Gastroesophageal sphincter (tissue), 4 donors: ENCODE results near the gene COL18A1. TPM values are rescaled to one million over a fixed set of nuclear protein-coding genes. Genes with fewer than 3 reads are reported as not detected.

ENCODE experiments used
- ATAC-seq: fragments of 150-250 bp; one replicate; pipeline ENCODE4 v1.9.1; 2016; ENCODE audit warnings: mild to moderate bottlenecking, moderate library complexity
- H3K27ac ChIP-seq, 4 donors: fragments of 200-600 bp; sonication (generic) in 3 of 4; 1 replicate in 3 of 4; 2 replicates in 1 of 4; pipeline ENCODE4 v1.5.1; 2016 to 2019
- H3K27me3 ChIP-seq: fragments of 200-600 bp; sonication (generic); one replicate; pipeline ENCODE4 v1.5.1; 2019
- H3K36me3 ChIP-seq, 2 donors: fragments of 200-600 bp; sonication (generic); one replicate each; pipeline ENCODE4 v1.5.1; 2019; ENCODE audit warnings: control low read depth in 1 of 2
- H3K4me1 ChIP-seq, 3 donors: fragments of 200-600 bp; sonication (generic); 1 replicate in 2 of 3; 2 replicates in 1 of 3; pipeline ENCODE4 v1.5.1; 2016 to 2019; ENCODE audit warnings: control low read depth in 2 of 3
- H3K4me3 ChIP-seq, 2 donors: fragments of 200-600 bp; sonication (generic); one replicate each; pipeline ENCODE4 v1.5.1; 2019; ENCODE audit warnings: mild to moderate bottlenecking in 1 of 2, moderate library complexity in 1 of 2
- H3K9me3 ChIP-seq, 3 donors: fragments of 200-600 bp; sonication (generic); one replicate each; pipeline ENCODE4 v1.5.1; 2017 to 2019; ENCODE audit warnings: control low read depth in 2 of 3
- EP300 ChIP-seq: sonication (generic); formaldehyde crosslinking; IDR thresholded peaks from one replicate; pipeline ENCODE4 v1.6.1; 2017; ENCODE audit warnings: antibody characterized with exemption, mild to moderate bottlenecking
- POLR2A ChIP-seq, 2 donors: fragments of 450-650 bp; IDR thresholded peaks; one replicate each; pipeline ENCODE4 v1.6.1; 2017; ENCODE audit warnings: antibody characterized with exemption in 2 of 2, mild to moderate bottlenecking in 2 of 2, moderate library complexity in 1 of 2
- POLR2AphosphoS5 ChIP-seq: sonication (generic); formaldehyde crosslinking; IDR thresholded peaks from one replicate; pipeline ENCODE4 v1.6.1; 2017; ENCODE audit warnings: antibody characterized with exemption
- WGBS, 2 donors: methylation state at CpG; one replicate each; pipeline ENCODE4 v1.1.5; 2018; ENCODE audit warnings: low coverage in 1 of 2; 5-methylcytosine and 5-hydroxymethylcytosine counted together
- total RNA-seq, 4 donors: library from RNA; depleted of rRNA; stranded (reverse); fragments of >200 nt; gene quantifications; one replicate each; pipeline ENCODE4 v1.1.0, GENCODE V29; 2016
- TF ChIP-seq, protein P1 (sequence below), 4 experiments: fragments of 200-600 bp in 2 of 4; fragments of 450-650 bp in 2 of 4; sonication (generic) in 1 of 4; IDR thresholded peaks; one replicate each; pipeline ENCODE4 v1.5.1; 2017 to 2019; ENCODE audit warnings: antibody characterized with exemption in 4 of 4, mild to moderate bottlenecking in 2 of 4, moderate library complexity in 2 of 4

COL18A1 gene
- total RNA-seq, 4 donors from 2014 or later: 69.3 to 116 (median 78.4) TPM

DNA sequence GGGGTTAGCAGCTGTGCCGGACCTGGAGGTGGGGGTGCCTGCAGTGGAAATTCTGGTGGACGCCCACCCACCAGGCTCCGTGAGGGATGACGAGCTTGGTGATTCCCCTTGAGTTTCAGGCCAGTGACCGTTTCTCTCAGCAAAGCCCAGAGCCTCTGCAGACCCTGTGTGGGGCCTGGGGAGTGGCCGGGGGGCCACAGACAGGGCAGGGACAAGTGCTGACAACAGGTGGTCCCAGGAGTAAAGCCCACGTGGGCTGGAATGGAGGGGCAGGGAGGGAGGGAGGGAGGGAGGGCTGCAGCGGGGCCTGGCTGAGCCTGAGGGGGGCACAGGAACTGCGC, 52.8 kb downstream of the COL18A1 start:
- no CpG with 5 or more reads among the region's 9 CpGs for WGBS, 2 donors
- H3K27me3 ChIP-seq: peaks cover 38% of the 10 kb centered on the region
- H3K27ac ChIP-seq: no peak overlapping the region
- H3K4me1 ChIP-seq: peaks cover 0 to 55% (median 12%) of the 10 kb centered on the region in 3 donors
- ATAC-seq: no peak
- no peak for TF ChIP-seq EP300
- TF ChIP-seq, protein P1, sequence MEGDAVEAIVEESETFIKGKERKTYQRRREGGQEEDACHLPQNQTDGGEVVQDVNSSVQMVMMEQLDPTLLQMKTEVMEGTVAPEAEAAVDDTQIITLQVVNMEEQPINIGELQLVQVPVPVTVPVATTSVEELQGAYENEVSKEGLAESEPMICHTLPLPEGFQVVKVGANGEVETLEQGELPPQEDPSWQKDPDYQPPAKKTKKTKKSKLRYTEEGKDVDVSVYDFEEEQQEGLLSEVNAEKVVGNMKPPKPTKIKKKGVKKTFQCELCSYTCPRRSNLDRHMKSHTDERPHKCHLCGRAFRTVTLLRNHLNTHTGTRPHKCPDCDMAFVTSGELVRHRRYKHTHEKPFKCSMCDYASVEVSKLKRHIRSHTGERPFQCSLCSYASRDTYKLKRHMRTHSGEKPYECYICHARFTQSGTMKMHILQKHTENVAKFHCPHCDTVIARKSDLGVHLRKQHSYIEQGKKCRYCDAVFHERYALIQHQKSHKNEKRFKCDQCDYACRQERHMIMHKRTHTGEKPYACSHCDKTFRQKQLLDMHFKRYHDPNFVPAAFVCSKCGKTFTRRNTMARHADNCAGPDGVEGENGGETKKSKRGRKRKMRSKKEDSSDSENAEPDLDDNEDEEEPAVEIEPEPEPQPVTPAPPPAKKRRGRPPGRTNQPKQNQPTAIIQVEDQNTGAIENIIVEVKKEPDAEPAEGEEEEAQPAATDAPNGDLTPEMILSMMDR (IDR thresholded peaks at IDR 0.05): no peak
- TF ChIP-seq POLR2AphosphoS5: no peak
- TF ChIP-seq POLR2A (IDR thresholded peaks at IDR 0.05): no peak
- peak overlapping the region in 1 of 2 donors; percentile 47 for H3K4me3 ChIP-seq
- peaks cover 0 to 16% (median 0%) of the 10 kb centered on the region in 3 donors for H3K9me3 ChIP-seq
- peaks cover 0 to 19% of the 10 kb centered on the region in 2 donors for H3K36me3 ChIP-seq

DNA sequence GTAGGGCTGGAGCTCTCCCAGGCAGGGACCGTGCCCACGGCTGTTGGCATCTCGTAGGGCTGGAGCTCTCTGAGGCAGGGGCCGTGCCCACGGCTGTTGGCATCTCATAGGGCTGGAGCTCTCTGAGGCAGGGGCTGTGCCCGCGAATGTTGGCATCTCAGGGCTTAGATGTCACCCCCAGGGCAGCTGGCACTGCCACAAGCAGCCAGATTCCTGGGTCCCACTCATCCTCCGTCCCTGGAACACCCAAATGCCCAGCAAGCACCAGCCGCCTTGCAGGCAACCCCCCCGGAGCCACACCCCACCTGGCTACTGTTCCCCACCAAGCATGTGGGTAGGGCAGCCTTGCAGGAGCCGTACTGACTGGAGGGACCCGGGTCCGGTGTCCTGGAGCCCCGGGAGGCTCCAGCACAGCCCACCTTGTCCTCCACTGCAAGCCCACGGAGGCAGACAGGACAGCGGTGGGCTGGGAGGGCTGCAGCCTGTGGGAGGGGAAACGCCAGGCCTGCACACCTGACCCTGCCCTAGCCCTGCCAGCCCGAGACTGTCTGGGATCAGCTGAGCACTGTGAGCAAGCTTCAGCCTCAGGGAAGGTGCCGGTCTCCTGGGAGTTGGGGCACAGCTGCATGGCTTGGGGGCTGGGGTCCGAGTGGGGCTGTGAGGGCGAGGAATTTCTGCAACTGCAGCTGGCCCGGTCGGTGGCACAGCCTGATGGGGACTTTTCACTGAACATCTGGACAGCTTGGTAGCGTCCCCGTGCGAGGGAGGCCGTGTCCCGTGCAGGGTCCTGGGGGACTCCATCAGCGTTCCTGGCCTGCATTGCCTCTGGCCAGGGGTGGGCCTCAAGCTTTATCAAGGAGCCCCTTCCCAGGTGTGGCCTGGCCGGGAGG, 53.6 kb downstream of the COL18A1 start:
- no peak for ATAC-seq
- H3K4me3 ChIP-seq: peak overlapping the region in 1 of 2 donors; percentile 47
- peaks cover 0 to 21% (median 0%) of the 10 kb centered on the region in 3 donors for H3K9me3 ChIP-seq
- H3K36me3 ChIP-seq: peaks cover 0 to 19% of the 10 kb centered on the region in 2 donors
- TF ChIP-seq, protein P1 (IDR thresholded peaks at IDR 0.05): no peak
- TF ChIP-seq POLR2AphosphoS5 (no peak), EP300 (no peak), POLR2A (IDR thresholded peaks at IDR 0.05) (no peak)
- peaks cover 38% of the 10 kb centered on the region for H3K27me3 ChIP-seq
- WGBS, 2 donors: 80% methylated on average over 2 of the region's 30 CpGs; no CpG with 5 or more reads in 1 of the 2 donors
- H3K4me1 ChIP-seq: peaks cover 0 to 51% (median 12%) of the 10 kb centered on the region in 3 donors
- H3K27ac ChIP-seq: no peak overlapping the region

DNA sequence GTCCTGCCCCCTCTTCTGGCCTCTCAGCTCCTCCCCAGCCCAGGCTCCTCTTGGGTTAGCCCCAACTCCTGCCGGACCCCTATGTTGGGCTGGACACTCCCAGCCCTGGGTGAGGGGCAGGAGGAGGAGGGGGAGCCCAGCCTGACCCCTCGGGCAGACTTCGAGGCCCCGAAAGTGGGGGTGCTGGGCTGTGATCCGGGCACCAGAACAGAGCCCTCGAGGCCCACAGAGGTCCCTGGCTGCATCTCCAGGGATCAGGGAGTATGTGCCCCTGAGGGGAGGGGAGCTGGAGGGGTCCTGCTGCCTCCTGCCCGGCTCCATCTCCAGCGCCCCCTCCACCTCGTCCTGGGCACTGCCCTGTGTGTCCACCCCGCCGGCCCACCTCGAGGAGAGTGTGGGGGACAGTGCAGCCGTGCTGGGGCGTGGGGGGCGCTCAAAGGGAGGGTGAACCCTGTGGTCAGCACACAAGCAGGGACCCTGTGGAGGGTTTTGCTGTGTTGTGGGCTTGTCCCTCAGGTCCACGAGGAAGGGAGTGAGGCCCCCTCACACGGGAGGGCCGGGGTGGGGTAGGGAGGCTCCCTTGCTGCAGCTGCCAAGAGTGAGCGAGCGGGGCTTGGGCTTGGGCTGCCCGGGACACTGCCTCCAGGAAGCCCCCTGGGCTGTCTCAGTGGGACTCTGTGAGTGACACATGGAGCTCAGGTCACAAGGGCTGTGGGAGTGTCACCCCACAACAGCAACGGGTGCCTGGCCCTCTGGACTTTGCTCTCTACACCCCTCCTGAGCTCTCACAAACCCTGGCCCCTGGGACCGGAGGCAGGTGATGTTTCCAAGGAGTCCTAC, 54.4 kb downstream of the COL18A1 start:
- peaks cover 0 to 43% (median 7%) of the 10 kb centered on the region in 3 donors for H3K4me1 ChIP-seq
- no peak for ATAC-seq
- TF ChIP-seq POLR2A (IDR thresholded peaks at IDR 0.05): no peak
- no peak for TF ChIP-seq POLR2AphosphoS5
- TF ChIP-seq, protein P1 (IDR thresholded peaks at IDR 0.05): no peak
- no peak for TF ChIP-seq EP300
- no CpG with 5 or more reads among the region's 23 CpGs for WGBS, 2 donors
- peaks cover 0 to 21% (median 0%) of the 10 kb centered on the region in 3 donors for H3K9me3 ChIP-seq
- H3K36me3 ChIP-seq: peaks cover 0 to 19% of the 10 kb centered on the region in 2 donors
- no peak overlapping the region for H3K27ac ChIP-seq
- no peak overlapping the region for H3K4me3 ChIP-seq
- peaks cover 38% of the 10 kb centered on the region for H3K27me3 ChIP-seq

DNA sequence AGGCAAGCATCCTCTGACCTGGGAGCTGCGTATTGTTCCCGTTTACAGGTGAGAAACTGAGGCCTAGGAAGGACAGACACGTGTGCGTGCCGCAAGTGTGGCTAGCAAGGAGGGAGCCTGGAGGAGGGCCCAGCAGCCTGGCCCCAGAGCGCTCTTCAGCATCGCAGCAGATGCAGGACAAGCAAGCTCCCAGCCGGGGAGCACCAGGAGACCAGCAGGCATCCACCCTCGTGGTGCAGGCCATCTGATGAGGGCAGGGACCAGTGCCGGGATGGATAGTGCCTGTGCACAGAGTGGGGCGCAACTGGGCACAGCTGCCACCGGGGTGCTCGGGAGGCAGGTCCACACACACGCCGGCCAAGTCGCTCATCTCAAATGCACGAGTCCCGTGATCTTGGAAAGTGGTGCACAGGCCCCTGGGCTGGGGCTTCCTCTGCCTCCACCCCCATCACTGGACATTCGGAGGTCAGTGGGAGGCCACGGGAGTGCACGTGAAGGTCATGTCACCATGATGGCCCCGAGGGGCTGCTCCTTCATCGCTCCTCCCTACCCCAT, 55.1 kb downstream of the COL18A1 start:
- ATAC-seq: no peak
- peaks cover 0 to 19% of the 10 kb centered on the region in 2 donors for H3K36me3 ChIP-seq
- H3K9me3 ChIP-seq: peaks cover 0 to 21% (median 0%) of the 10 kb centered on the region in 3 donors
- no peak overlapping the region for H3K4me3 ChIP-seq
- H3K4me1 ChIP-seq: peaks cover 0 to 36% (median under 1%) of the 10 kb centered on the region in 3 donors
- TF ChIP-seq EP300: no peak
- no peak for TF ChIP-seq POLR2A (IDR thresholded peaks at IDR 0.05)
- TF ChIP-seq, protein P1 (IDR thresholded peaks at IDR 0.05): no peak
- 61% methylated on average over 4 of the region's 23 CpGs; no CpG with 5 or more reads in 1 of the 2 donors for WGBS, 2 donors
- H3K27me3 ChIP-seq: peaks cover 31% of the 10 kb centered on the region
- no peak overlapping the region for H3K27ac ChIP-seq
